Measurements from ENCODE around the gene ATF5.
"Not testable (repeated sequence)": the region's sequence is repeated elsewhere in the genome, so short reads cannot be mapped to it uniquely, and the experiment has no call there.

Gene ATF5

GRCh38 chr19:49921871-49922795 lies 6.9 kb upstream of the ATF5 start:
- no peak for DNase-seq

DNA sequence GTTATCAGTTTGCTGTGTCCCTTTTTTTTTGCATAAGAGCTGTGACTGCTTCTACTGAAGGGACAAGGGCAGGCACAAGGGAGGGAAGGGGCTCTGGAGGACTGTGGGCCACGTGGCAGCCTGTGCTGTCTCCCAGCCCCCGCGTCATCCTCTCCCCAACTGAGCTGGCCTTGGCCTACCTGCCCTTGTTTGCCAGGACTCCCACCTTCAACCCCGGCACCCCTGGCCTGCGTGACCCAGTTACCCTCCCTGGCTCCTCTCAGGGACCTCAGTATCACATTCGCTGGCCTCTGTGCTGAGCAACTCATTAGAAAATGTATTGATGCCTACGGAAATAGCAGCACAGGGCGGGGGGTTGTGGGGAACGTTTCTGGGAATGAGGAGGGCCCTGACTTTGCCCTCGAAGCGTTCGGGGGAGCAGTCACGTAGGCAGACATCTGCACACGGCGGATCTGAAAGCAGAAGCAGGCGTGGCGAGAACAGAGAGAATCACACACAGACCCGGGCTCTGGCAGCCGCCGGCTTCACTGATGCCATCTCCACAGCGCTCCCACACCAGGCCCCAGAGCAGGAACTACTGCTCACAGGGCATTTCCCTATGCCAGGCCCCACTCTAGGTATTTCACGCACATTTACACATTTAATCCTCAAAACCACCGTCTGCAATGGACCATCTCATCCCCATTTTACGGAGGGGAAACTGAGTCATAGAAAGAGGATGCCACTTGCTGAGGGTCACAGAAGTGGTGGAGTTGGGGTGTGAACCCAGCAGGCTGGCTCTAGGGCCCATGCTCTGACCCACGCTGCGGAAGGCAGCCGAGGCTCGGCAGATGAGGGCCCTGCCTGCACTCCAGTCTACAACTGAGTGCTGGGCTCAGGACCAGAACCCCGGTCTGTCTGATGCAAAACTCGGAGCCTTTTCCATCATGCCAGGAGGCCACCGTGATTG lies 5.7 kb upstream of the ATF5 start:
- DNase-seq, result peak in 2 of 56 donors; percentile 22 to 37

- no peak for DNase-seq
Observed at GRCh38 chr19:49924004-49924880, 4.8 kb upstream of the ATF5 start.

GRCh38 chr19:49924881-49925210 lies 4.2 kb upstream of the ATF5 start:
- not testable (repeated sequence) for DNase-seq

- no peak for DNase-seq
Observed at GRCh38 chr19:49925486-49925885, 3.5 kb upstream of the ATF5 start.

GRCh38 chr19:49926515-49926914 lies 2.5 kb upstream of the ATF5 start:
- DNase-seq, result no peak

GRCh38 chr19:49927526-49928264 lies 1.3 kb upstream of the ATF5 start:
- no peak for DNase-seq

DNA sequence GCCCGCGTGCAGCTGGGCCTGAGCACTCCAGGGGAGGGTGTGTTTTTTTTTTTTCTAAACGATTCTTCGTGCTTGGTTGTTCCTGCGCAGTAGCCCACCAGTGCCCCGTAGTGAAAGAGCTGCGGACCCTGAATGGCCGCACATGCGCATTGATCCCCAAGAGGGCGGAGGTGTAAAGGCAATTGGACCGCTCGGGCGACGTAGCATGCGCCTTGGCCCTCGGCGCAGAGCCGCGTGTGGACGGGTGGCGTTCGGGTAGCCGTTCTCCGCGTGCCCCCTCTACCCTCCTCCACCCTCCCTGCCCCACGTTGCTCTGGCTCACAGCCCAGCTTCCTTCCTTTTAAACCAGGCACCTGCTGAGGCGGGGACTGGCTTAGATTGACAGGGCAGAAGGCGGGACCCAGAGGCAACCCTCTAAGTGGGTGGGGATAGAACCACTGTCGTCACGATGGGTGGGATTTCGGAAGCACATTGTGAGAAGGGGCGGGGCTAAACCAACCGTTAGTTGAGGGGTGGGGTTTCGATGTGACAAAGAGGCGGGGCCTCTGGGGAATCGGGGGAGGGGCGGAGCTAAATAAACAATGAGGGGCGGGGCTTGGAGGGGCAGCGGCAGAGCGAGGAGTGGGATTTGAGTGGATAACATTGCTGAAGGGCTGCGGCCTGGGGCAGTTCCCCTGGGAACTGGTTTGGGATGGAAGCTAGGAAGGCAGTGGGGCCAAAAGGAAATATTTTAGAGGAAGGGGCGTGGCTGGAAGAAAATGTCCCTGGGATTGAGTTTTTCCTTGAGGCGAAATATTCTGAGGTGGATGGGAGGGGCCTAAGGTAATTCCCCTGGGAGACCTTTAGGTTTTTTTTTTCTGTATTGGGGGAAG lies 842 bp downstream of the ATF5 start:
- peak; percentile 72 to 98 (median 92) for DNase-seq

- peak in 1 of 56 donors; percentile 9 for DNase-seq
Observed at GRCh38 chr19:49930483-49931011, 1.5 kb downstream of the ATF5 start.

- DNase-seq, result no peak
Observed at GRCh38 chr19:49931293-49932040, 2.5 kb downstream of the ATF5 start.

DNA sequence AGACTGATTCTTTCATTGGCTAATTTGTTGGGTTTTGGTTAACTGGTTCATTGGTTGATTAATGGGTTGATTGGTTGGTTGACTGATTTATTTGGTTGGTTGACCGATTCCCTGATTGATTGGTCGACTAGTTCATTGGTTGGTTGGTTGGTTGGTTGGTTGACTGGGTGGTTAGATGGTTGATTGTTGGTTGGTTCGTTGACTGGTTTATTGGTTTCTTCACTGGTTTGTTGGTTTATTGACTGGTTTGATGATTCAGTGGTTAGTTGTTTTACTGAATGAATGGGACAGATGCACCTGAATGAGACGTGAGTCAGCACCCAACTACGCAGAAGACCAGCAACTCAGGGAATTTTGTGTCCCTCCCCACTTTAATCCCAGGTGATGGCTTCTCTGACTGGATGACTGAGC lies 3.0 kb downstream of the ATF5 start:
- no peak for DNase-seq

DNA sequence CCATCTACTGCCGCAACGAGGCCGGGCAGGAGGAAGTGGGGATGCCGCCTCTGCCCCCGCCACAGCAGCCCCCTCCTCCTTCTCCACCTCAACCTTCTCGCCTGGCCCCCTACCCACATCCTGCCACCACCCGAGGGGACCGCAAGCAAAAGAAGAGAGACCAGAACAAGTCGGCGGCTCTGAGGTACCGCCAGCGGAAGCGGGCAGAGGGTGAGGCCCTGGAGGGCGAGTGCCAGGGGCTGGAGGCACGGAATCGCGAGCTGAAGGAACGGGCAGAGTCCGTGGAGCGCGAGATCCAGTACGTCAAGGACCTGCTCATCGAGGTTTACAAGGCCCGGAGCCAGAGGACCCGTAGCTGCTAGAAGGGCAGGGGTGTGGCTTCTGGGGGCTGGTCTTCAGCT lies 3.7 kb downstream of the ATF5 start:
- no peak for DNase-seq

- no peak for DNase-seq
Observed at GRCh38 chr19:49933643-49934042, 4.6 kb downstream of the ATF5 start.

GRCh38 chr19:49936549-49936948 lies 7.5 kb downstream of the ATF5 start:
- no peak for DNase-seq

DNA sequence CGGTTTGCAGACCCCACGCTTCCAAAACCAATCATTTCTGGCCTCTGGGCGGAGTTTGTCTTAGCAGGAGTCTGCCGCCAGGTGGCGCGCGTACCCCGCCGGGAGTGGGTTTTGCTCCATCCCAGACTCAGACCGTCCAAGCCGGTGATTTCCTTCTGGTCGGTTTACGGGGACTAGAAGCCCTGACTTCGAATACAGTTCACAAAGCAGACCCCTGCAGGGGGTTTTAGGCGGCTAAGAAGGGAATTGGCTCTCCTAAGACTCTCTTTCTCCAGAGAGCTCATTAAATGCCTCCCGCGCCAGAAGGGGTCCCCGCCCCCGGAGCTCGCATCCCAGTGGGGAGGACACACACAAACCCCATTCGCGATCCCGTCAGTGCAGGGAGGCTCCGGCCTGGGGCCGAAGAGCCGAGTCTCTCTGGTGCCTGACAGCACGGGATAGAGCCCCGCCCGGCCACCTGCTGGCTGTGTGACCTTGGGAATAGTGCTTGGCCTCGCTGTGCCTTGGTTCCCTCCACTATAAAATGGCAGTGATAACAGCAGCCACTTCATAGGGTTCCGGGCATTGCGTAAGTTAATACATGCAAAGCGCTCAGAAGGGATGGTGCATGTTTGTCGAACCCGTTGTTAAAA lies 8.9 kb downstream of the ATF5 start:
- DNase-seq, result peak in 47 of 56 donors; percentile 16 to 83 (median 47)

DNA sequence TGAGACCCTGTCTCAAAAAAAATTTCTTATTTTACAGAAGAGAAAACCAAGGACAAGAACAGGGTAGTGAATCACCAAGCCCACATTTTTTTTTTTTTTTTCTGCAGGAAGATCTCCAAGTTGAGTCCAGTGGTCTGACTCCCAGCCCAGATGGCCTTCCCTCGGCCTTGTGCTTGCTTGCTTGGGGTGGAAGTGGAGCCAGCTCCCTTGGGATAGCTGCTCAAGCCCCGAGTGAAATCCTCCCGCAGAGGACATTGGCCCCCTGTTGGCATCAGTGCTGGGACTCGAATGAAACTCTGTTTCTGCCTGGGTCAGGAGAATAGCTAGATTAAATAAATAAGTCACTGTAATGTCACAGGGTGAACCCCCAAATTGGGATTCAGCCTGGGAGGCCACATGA lies 9.7 kb downstream of the ATF5 start:
- DNase-seq, result no peak

DNA sequence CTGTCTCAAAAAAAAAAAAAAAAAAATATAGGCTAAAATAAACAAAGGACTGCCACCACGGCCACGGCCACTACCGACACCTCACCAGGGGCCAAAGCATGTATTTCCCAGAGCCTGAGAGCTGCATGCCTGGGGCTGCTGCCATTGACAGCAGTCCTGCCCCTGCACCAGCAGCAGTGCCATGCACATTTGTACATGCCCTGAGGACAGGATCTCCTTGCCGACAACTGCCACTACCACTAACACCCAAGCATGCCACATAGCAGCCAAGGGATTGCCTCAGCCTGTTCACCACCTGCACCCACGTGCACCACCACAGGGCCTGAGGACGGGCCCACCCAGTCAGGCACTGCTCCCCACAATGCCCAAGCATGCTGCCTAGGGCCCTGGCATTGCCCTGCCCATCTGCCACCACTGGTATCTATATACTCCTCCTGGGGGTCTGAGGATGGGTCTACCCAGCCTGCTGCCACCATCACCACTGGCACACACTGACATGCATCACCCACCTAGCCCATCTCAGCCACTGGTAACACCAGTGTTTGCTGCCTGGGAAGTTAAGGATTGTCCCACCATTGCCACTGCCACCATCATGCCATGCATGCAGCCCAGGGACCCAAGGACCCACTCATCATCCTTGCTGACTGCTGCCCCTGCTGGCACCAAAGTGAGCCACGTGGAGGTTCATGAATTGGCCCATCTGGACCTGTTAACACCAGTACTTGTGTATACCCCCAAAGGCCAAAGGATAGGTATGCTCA lies 10.9 kb downstream of the ATF5 start:
- DNase-seq, result no peak
